Activated T-cell treated with anti-CD3 and anti-CD28 coated beads for 48 hours (primary cell): ENCODE measurements around the gene ROBO3.

ENCODE experiments used
- DNase-seq: peaks from one replicate; pipeline ENCODE4 v3.0.0-alpha.2; 2020; ENCODE audit warnings: low read depth

ROBO3 gene

DNA sequence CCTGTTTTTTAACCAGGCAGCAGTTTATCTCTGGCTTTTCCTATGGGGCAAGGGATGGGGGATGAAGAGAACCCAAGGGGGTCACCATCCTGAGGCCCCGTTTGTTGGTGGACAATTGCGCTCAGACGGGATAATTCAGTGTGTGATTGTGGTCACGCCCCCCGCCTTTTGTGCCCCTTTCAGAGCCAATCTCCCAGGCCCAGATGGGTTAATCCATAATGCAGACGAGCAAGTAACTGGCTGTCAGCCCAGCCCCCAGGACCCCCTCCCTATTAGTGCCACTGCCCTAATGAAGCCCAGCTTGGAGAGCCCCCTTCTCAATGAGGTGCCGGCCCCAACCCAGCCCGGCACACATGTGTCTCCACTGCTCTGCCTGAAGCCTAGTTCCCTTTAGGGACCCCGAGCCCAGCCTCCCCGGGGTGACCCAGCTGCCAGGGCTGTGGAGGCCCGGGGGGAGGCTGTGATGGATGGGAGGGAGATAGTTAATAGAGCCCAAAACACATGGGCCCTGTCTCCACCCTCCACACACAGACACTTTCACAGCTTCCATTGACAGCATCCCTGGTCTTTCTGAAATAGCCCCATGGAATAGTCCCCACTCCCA lies 19.1 kb upstream of the ROBO3 start:
- no peak for DNase-seq

- DNase-seq: no peak
These were observed 6.1 kb upstream of the ROBO3 start for GRCh38 chr11:124859171-124859570.

DNA sequence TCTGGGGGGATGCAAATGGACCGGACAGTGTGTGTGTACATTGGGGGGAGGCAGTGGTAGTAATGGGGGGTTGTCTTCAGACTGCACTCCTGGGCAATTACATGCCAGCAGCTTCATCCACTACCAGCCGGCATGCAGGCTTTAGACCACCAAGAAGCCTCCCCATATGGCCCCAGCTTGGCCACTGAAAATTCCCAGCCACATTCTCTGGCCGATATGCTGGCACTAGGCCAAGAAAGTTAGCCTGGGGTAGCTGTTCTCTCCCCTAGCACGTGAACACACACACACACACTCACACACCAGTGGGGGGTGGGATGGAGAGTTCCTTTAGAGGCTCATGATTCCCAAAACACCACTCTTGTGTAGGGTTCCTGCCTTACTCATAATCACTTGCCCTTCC lies 3.6 kb upstream of the ROBO3 start:
- no peak for DNase-seq

- DNase-seq: no peak
These were observed 2.0 kb upstream of the ROBO3 start for GRCh38 chr11:124863137-124863825.

- no peak for DNase-seq
These were observed 1.4 kb upstream of the ROBO3 start for GRCh38 chr11:124863826-124864165.

- DNase-seq: no peak
These were observed 898 bp upstream of the ROBO3 start for GRCh38 chr11:124864176-124864891.

- DNase-seq: no peak
These were observed 396 bp upstream of the ROBO3 start for GRCh38 chr11:124864892-124865180.

GRCh38 chr11:124865902-124866851 lies 945 bp downstream of the ROBO3 start:
- DNase-seq: peak; percentile 60

DNA sequence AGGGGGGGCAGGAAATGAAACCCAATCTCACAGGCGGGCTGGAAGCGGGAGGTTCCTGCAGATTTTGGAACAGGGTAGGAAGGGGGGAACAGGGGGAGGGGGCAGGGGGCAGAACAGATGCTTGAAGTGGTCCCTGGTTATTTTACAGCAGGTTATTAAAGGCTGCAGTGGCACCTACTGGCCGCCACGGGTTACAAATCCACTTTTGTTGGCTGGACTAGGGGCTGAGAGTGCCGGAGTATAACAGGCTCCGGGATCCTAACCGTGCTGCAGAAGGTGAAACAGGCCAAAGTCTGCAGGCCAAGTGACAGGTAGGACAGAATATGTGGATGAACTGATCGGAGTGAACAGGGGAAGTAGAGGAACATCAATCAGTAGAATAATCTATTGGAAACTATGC lies 2.5 kb downstream of the ROBO3 start:
- no peak for DNase-seq

- DNase-seq: no peak
These were observed 3.4 kb downstream of the ROBO3 start for GRCh38 chr11:124868331-124869274.

DNA sequence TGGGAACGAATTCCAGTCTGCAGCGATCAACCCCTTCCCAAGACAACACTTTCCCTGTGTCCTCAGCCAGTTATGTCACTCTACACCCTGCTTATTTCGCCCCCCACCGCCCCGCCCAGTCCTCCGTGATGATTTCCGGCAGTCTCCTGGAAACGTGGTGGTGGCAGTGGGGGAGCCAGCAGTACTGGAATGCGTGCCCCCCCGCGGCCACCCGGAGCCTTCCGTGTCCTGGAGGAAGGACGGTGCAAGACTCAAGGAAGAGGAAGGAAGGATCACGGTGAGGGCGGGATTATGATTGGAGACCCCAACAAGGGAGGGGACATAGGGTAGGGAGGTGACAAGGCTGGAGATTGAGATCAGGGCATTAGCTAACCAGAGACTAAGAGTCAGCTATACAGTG lies 4.1 kb downstream of the ROBO3 start:
- DNase-seq: no peak

- no peak for DNase-seq
These were observed 4.7 kb downstream of the ROBO3 start for GRCh38 chr11:124869856-124870387.

GRCh38 chr11:124870430-124870829 lies 5.2 kb downstream of the ROBO3 start:
- no peak for DNase-seq

- no peak for DNase-seq
These were observed 7.0 kb downstream of the ROBO3 start for GRCh38 chr11:124872280-124872679.

DNA sequence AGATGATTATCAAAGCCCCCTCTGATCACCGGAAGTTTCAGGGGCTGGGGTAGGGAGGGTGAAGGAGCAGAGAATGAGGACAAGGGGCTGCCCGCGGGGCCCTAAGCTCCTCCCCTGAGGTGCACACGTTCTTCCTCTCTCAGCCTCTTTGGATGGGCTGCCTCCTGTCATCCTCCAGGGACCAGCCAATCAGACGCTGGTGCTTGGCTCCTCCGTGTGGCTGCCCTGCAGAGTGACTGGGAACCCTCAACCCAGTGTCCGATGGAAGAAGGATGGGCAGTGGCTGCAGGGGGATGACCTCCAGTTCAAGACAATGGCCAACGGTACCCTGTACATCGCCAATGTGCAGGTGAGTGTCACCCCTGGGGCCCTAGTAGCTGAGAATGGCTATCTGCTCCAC lies 7.5 kb downstream of the ROBO3 start:
- no peak for DNase-seq

- DNase-seq: no peak
These were observed 8.7 kb downstream of the ROBO3 start for GRCh38 chr11:124873951-124874350.

DNA sequence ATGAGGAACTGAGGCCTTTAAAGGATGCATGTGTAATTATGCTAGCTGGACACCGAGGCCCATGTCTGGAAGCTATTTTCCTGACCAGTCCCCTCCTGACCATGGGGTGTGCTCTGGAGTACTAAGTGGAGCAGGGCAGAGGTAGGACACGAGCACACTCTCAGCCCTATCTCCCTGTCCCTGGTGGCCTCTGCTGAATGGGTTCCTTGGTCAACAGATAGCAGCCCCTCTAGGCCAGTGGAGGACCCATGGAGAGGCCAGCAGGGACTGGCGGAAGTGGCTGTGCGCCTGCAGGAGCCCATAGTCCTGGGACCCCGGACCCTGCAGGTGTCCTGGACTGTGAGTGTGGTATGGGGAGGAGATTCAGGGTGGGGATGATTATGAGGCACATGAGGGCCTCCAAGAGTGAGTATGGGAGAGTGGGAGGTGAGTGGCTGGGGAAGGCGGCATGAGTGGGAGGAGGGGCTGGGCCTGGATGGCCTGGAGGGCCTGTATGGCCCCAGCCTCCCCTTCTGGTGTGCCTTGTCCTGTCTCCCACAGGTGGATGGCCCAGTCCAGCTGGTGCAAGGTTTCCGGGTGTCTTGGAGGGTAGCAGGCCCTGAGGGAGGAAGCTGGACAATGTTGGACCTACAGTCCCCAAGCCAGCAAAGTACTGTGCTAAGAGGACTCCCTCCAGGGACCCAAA lies 9.5 kb downstream of the ROBO3 start:
- DNase-seq: no peak

DNA sequence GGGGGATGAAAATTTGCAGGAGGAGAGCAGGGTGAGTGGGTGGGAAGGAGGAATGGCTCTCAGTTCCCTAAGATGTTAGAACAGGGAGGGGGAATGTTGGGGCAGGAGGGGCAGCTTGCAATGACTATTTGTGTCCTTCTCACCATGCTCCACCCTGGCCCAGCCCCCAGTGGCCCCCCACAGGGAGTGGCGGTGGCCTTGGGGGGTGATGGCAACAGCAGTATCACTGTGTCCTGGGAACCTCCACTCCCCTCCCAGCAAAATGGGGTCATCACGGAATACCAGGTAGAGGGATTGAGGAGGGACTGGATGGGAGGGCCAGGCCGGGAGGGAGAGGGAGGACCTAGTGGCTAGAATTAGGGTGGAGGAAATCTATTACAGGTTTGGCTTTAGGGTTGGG lies 10.2 kb downstream of the ROBO3 start:
- no peak for DNase-seq

GRCh38 chr11:124875943-124876817 lies 10.9 kb downstream of the ROBO3 start:
- DNase-seq: peak; percentile 78
